Embryonic facial prominence (tissue), 1 donor: ENCODE data around the gene HIF1AN.

Experiments used
- DNase-seq: peaks from one replicate; pipeline ENCODE4 v3.0.0-alpha.2; 2016; ENCODE audit errors: extremely low spot score

Gene HIF1AN

DNA sequence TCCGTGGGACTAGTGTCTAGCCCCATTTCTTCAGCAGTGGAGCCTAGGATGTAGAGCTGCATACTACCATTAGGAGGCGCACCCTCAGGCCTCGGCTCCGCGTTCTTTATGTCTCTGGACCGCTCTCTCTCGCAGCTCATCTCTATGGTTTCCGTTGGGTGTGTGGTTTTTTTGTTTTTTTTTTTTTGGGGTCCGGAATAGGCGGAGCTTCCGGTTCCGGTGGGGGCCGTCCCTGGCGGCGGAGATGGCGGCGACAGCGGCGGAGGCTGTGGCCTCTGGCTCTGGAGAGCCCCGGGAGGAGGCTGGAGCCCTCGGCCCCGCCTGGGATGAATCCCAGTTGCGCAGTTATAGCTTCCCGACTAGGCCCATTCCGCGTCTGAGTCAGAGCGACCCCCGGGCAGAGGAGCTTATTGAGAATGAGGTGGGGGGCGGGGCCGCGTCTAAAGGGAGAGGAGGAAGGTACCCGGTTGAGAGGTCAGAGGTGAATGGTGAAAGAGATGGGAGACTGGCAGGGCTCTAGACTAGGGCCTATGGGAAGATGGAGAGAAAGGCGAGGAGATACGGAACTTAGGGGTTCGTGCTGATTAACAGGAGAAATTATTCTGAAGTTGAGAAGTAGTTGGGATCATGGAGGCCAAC lies at the start of gene HIF1AN:
HIF1AN (plus strand) TSS at position 229 of the 639 bp plus-strand sequence; CDS start at position 245, 16 bp downstream.
- DNase-seq = peak; percentile 92

GRCh38 chr10:100487529-100487928 lies 48.2 kb upstream of the HIF1AN start:
- DNase-seq = no peak

- DNase-seq = no peak
These were observed 46.3 kb upstream of the HIF1AN start for GRCh38 chr10:100489396-100489795.

GRCh38 chr10:100490531-100490930 lies 45.2 kb upstream of the HIF1AN start:
- no peak for DNase-seq

GRCh38 chr10:100496567-100496966 lies 39.2 kb upstream of the HIF1AN start:
- no peak for DNase-seq

- no peak for DNase-seq
These were observed 37.7 kb upstream of the HIF1AN start for GRCh38 chr10:100498059-100498458.

DNA sequence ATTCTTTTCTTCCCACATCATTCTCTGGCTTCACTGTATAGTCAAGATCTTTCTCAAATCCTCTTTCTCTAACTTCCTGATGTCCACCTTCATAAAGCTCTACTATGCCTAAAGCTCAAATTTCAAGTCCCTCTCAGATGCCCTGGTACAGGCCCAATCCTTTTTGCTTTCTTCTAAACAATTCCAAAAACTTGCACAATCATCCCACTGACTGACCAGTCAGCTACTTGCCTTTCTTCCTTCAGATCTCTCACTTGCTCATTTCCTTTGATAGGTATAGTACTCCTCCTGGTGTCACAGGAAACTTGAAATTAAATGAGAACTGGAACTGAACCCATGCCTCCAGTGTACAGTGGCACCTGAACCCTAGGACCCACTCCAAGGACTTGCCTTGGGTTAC lies 34.3 kb upstream of the HIF1AN start:
- DNase-seq = no peak

- DNase-seq = peak; percentile 12
These were observed 32.7 kb upstream of the HIF1AN start for GRCh38 chr10:100502926-100503494.

GRCh38 chr10:100504096-100504495 lies 31.6 kb upstream of the HIF1AN start:
- DNase-seq = no peak

GRCh38 chr10:100505164-100505563 lies 30.6 kb upstream of the HIF1AN start:
- DNase-seq = no peak

DNA sequence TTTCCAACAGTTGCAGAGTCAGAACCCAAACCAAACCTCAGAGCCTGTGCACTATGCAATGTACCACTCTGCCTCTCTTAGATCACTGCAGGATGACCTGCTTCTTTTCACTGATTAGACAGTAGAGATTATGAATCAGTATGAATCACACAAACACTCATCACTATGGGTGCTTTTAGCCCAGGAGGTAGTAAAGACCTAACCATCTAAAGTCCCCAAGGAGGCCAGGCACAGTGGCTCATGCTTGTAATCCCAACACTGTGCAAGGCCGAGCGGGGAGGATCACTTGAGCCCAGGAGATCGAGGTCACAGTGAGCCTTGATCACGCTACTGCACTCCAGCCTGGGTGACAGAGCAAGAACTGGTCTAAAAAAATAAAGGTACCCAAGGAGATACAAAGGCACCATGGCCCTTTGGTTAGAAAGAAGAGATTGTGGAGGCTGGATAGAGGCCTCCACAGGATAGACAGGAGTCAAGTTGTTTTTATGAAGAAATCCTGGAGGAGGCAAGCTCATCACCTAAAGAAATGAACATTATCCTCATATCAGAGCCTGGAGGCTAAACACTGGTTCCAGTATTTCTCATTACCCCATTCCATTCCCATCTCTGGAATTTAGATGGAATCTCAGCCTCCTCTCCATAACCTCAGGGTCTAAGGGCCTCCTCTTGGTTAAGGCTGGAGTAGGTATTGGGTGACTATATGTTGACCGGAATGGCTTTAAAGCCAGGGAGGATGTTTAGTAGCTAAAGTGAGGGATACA lies 29.0 kb upstream of the HIF1AN start:
- no peak for DNase-seq

GRCh38 chr10:100507357-100507732 lies 28.4 kb upstream of the HIF1AN start:
- no peak for DNase-seq

- no peak for DNase-seq
These were observed 27.5 kb upstream of the HIF1AN start for GRCh38 chr10:100508266-100508665.

DNA sequence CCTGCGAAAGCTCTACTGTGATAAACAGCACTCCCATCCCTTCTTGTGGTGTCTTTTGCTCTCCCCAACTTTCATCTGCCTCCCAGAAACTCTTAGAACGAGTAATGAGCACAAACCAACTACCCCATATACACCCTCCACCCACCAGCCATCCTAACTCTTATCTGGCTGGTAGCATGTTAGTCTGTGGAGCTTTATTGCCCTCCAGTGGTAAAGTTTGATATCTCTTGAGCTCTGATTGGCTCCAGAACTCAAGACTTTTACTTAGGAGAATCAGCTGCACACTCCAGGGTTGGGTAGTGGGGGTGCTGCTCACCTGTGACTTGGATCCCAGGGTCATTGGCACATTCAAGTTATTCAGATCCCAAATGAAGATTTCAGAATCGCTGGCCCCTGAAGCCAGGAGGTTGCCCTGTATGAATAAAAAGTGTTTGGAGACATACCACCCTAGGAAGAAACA lies 27.0 kb upstream of the HIF1AN start:
- DNase-seq = no peak

DNA sequence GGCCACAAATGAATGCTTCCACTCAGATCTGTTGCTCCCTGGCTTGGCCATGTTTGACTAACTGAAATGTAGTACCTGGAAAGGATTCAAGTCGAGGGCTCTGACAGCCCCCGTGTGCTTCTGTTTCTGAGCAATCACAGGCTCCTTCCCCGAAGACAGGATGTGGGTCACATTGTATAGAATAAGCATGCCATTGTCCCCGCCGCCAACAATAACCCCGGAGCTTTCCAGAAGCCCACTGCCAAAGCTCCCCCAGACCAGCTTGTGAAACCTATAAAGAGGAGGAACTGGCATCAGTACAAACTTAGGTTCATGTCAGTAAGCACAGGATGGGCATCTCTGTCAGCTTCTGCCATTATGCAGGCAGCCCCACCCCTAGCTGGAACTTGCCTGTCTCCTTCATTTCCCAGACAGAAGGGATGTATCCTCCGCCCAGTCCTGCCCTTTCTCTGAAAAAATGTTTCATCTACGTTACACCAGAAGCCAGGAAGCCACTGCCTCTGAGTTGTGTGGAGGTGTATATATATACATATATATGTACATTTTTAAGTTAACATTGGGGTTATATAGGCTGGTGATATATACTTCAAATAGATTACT lies 26.4 kb upstream of the HIF1AN start:
- no peak for DNase-seq

- no peak for DNase-seq
These were observed 25.0 kb upstream of the HIF1AN start for GRCh38 chr10:100510533-100511308.

- no peak for DNase-seq
These were observed 20.1 kb upstream of the HIF1AN start for GRCh38 chr10:100515612-100516011.

- DNase-seq = no peak
These were observed 18.9 kb upstream of the HIF1AN start for GRCh38 chr10:100516847-100517246.

DNA sequence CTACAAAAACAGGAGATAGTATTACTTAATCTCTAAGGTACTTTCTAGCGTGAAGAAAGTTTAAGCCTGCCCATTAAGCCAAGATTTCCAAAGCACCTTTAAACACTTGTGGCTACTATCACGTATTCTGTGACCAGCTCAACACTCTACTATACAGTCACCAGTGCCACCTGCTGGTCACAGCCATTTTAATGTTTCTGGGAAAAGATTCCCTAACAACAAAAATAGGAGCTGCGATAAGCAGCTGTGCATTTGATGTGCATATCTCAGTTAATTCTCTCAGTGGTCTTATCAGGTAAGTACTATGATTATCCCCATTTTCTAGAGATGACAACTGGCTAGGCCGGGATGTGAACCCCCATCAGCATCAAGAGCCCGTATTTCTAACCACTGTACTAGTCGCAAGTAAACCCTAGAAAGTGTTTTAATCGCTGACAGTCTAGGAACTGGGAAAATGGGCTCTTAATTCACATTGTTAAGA lies 16.9 kb upstream of the HIF1AN start:
- DNase-seq = peak; percentile 19

DNA sequence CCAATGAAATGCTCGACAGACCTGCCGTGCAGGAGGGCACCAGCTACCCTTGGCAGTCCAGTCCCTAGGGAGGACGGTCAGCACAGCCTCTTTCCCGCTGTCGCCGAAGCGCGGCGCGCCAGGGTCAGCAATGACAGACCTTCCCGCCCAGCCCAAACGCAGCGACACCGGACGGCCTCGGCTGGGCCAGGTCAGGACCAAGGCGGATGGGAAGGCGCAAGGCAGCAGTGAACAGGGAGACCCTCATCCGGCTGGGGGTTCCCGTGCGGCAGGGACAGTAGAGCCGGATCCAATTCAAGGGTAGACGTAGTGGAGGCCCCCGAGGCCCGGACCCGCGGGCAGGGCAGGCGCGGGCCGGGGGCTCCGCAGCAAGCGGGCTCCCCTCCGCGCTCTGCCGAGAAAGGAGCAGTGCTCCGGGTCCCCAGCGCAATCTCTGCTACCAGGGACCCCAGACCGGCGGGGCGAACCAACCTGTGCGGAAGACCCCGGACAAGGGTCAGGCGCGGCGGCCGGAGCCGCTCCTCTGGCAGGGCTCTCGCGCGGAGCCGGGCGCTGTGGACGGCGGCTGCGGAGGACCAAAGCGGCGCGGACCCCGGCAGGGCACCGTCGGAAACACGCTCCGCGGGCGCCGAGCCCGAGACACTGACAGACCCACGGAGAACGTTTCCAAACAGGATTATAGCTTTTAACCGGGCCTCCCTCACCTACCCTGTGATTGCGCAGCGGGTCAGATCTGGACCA lies 16.3 kb upstream of the HIF1AN start, which contains the start of gene SEC31B:
SEC31B (minus strand) TSS at position 551 of the 741 bp plus-strand sequence. CDS start 2,909 bp downstream, outside the sequence.
- DNase-seq = no peak

DNA sequence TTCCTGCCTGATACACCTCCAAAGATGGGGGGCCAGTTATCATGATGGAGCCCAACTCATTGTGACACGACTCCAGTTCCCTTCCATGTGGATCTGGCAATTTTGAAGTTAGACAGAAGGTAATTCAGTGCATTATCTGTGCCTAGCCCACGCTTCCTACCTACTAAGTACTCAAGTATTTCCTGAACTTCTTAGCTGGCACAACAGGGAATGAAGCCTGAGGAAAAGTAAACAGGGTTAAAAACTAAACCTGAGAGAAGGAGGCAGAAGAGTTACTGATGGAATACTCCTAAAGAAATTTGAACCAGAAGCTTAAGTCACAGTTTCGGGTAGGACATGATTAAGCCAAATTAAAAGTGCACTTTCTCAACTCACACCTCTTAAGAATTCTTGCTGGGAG lies 14.9 kb upstream of the HIF1AN start:
- DNase-seq = no peak
